GM21786 (cell line): Measurements from ENCODE around the gene MID2.
"Not testable (repeated sequence)": the region's sequence is repeated elsewhere in the genome, so short reads cannot be mapped to it uniquely, and the experiment has no call there.

ENCODE experiments used
- ATAC-seq: cut with Tn5 transposase; IDR thresholded peaks from one replicate; pipeline ENCODE4 v1.9.1; 2021; ENCODE audit not compliant: unreplicated experiment

MID2 gene

GRCh38 chrX:107935664-107936433, 110.2 kb downstream of the MID2 start:
- ATAC-seq = no peak

DNA sequence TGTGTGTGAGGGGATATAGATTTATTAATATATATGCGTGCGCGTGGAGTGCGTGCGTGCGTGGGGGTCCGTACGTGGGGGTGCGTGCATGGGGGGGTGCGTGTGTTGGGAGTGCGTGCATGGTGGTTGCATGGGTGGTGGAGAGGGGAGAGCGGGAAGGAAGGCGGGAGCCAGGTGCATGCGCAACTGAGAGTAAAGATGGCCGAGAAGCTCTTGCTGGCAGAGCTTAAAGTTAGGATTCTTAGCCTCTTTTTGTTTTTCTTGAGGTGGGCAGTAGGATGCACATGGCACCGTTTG, 110.7 kb downstream of the MID2 start:
- no peak for ATAC-seq

DNA sequence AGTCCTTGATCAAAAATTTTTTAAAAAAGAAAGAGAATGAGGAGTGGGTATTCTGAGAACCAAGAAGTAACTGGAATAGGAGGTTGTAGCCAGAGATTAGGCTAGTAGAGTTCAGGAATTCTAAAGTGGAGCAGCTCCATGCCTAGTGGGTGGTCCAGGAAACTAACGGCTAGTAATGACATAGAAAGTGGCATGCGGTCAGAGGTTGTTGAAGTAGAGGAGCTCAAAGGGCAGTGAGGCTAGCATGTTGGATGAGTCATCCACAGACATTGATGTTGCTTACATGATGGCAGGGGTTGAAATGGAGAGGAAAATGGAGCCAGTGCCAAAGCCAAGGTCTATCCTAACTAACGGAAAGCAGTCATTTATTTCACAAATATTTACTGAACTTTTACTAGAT, 114.4 kb downstream of the MID2 start:
- no peak for ATAC-seq

GRCh38 chrX:107955337-107955736, 129.7 kb downstream of the MID2 start:
- not testable (repeated sequence) for ATAC-seq

- peak; percentile 52 for ATAC-seq
Measured at GRCh38 chrX:107968623-107969022, 143.0 kb downstream of the MID2 start.

GRCh38 chrX:107970073-107970472, 144.4 kb downstream of the MID2 start:
- no peak for ATAC-seq

- no peak for ATAC-seq
Measured at GRCh38 chrX:107971636-107972035, 146.0 kb downstream of the MID2 start.
